GM13976 (cell line): Measurements from ENCODE around the gene CRB2.

Experiments
- DNase-seq: peaks from one replicate; pipeline ENCODE4 v3.0.0; 2012; ENCODE audit warnings: low spot score
- in situ Hi-C: fragments of 300-500 bp; cut with MboI; formaldehyde crosslinking; loops from one replicate; pipeline ENCODE4 v1.12.0; 2022; ENCODE audit warnings: low sequenced_read_pairs, mixed read lengths, inconsistent platforms; ENCODE audit not compliant: unreplicated experiment
- TF ChIP-seq, protein P1 (sequence below): IDR thresholded peaks from 2 replicates; pipeline ENCODE4 v1.5.1; 2012; ENCODE audit warnings: borderline replicate concordance, mild to moderate bottlenecking; ENCODE audit not compliant: insufficient read depth; ENCODE audit errors: extremely low read depth, missing control alignments, control extremely low read depth

The CRB2 gene

DNA sequence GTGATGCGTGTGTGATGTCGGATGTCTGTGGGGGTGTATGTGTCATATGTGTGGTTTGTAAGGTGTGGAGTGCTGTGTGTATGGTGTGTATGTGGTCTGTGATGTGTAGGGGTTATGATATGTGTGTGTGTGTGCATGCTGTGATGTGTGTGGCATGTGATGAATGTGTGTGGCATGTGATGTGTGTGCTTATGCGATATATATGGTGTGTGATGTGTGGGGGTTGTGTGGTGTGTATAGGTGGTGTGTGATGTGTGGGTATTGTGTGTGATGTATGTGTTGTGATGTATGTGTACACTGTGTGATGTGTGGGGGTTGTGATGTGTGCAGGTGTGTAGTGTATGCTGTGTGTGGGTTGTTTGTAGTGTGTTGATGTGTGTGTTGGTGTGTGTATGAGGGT, 9.2 kb upstream of the CRB2 start:
- no peak for DNase-seq
- in situ Hi-C loops, result no loop called here
- TF ChIP-seq, protein P1, sequence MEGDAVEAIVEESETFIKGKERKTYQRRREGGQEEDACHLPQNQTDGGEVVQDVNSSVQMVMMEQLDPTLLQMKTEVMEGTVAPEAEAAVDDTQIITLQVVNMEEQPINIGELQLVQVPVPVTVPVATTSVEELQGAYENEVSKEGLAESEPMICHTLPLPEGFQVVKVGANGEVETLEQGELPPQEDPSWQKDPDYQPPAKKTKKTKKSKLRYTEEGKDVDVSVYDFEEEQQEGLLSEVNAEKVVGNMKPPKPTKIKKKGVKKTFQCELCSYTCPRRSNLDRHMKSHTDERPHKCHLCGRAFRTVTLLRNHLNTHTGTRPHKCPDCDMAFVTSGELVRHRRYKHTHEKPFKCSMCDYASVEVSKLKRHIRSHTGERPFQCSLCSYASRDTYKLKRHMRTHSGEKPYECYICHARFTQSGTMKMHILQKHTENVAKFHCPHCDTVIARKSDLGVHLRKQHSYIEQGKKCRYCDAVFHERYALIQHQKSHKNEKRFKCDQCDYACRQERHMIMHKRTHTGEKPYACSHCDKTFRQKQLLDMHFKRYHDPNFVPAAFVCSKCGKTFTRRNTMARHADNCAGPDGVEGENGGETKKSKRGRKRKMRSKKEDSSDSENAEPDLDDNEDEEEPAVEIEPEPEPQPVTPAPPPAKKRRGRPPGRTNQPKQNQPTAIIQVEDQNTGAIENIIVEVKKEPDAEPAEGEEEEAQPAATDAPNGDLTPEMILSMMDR, result no peak

DNA sequence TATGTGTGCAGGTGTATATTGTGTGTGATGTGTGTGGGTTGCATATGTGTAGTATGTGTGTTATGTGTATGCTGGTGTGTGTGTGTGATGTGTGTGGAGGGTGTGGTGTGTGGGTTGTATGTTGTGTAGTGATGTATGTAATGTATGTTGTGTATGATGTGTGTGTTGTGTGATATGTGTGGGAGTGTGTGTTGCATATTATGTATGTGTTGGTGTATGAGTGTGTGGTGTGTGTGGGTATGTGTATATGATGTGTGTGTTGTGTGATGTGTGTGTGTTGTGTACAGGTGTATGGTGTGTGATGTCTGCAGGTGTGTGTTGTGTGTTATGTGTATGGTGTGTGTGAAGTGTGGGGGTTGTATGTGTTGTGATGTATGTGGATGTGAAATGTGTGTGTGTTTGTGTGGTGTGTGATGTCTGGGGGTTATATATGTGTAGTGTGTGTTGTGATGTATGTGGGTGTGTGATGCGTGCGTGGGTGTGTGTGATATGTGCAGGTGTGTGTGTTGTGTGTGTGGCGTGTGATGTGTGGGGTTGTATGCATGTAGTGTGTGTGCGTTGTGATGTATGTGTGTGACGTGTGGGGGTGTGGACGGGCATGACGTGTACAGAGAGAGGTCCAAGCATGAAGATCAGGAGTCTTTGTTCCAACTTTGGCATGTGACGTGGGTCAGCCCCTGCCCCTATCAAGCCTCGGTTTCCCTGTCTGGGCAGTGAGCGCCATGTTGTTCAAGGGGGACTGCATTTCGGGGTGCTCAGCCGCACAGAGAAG, 8.5 kb upstream of the CRB2 start:
- TF ChIP-seq, protein P1, result no peak
- no peak for DNase-seq
- in situ Hi-C loops, result no loop called here

DNA sequence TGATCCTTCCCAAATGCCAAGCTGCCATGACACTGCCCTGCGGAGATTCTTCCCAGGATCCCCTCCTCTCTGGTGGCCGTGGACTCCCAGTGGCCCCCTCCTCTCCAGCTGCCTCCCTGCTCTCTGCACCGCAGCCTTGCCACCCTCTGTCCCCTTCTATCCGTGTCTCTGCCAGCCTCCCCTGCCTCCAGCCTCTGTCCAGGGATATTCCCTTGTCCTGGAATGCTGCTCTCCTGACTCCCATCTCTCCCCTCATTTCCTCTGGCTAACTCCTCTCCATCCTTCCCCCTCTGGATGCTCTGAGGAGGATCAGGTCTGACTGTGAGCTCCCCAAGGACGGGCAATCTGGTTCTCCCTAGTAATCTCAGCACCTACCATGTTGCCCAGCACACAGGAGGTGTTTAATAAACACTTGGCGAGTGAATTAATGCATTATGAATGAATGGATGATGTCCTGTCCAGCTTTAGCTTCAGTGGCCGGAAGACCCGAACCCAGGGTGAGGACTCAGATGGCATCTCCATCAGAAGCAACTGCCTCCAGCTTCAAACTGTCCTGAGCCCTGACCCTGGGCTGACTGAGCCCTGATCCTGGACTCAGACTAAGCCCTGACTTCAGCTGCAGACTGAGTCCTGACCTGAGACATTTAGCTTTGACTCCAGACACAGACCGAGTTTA, 7.5 kb upstream of the CRB2 start:
- DNase-seq, result peak; percentile 35
- TF ChIP-seq, protein P1, result no peak
- in situ Hi-C loops, result no loop called here

DNA sequence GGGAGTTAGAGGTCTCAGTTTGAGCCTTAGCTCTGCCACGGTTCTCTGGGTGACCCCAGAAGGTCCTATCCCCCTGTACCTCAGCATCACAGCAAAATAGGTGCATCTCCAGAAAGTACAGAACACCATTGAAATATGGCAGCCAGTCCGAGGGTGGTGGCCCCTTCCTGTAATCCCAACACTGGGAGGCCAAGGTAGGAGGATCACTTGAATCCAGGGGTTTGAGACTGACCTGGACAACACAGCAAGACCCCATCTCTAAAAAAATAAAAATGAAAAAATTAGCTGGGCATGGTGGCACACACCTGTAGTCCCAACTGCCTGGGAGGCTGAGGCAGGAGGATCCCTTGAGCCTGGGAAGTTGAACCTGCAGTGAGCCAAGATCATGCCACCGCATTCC, 7.0 kb upstream of the CRB2 start:
- DNase-seq, result no peak
- in situ Hi-C loops, result no loop called here
- TF ChIP-seq, protein P1, result no peak

DNA sequence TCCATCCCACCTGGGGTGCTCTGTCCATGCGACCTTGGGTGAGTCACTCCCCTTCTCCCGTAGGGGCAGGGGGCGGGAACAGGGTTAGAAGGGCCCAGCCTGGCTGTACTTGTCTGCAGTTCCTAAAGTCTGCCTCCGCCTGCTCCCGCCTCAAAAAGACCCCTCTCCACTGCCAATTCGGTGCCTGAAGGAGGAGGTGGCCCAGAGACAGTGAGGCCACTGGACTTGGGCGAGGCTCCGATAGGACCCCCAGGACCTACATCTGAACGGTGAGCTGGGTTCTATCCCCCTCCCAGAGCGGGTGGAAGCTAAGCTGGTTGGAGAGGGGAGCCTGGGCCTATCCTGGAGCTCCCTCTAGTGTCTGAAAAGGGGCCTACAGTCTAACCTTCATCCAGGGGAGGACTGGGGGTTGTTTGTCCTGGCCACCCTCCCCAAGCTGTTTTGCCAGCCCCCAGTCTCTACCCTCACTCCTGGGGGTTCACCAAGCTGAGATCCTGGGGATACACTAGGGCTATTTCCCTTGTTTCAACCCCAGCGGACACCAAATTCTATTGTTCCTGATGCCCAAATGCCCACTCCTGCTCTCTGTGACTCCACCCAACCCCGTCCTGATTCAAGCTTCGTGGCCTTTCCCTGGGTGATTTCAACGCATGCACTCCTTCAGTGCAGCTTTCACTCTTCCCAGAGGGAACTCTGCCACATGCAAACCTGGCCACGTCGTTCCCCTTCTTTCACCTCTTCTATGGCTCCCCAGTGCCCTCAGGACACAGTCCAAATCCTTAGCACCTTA, 6.1 kb upstream of the CRB2 start:
- TF ChIP-seq, protein P1, result peak; percentile 68
- DNase-seq, result peak; percentile 86
- in situ Hi-C loops, result loop anchor here (10.0 to 25.0 kb wide), 2 partner anchors 265 to 888 kb away; no protein-coding TSS in a partner anchor

DNA sequence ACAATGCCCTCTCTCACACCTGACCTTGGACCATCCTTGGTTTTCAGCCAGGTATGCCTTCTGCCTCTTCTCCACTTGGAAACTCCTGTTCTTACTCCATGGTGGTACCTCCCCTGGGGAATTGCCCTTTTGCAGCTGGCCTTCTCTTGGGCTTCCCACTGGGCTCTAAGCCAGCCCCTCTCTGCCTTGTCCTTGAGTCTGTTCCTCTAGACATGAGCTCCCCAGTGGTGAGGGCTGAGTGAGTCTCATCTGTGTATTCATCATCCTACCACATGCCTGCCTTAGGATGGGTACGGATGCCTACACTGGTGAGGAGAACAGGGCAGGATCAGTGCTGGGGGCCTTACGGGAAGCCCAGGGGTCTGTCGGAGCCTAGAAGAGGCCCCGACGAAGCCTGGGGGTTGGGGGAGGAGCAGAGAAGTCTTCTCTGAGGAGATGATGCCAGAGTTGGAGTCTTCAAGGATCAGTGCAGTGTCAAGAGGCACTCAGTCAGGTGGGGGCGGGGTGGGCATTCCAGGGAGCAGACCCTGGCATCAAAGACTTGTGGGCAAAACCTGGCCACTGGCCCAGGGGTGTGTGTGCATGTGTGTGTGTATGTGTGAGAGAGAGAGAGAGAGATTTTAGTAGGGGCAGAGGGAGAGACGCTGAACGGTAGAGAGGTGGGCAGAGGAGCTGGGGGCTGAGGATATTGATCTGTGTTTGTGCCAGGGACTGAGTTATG, 5.2 kb upstream of the CRB2 start:
- TF ChIP-seq, protein P1, result no peak
- no peak for DNase-seq
- in situ Hi-C loops, result loop anchor here (10.0 to 25.0 kb wide), 2 partner anchors 266 to 888 kb away; no protein-coding TSS in a partner anchor
